Dermis microvascular lymphatic vessel endothelial cell (primary cell): ENCODE data around the gene TLL2. TPM values are rescaled to one million over a fixed set of nuclear protein-coding genes. Genes with fewer than 3 reads are reported as not detected.

Source experiments
- DNase-seq, 2 donors: peaks; one replicate each; pipeline versions ENCODE4 v3.0.0 to v3.0.0-alpha.2; 2010; ENCODE audit warnings: low read depth in 2 of 2
- total RNA-seq: library from RNA; depleted of rRNA; stranded (reverse); fragments of >200 nt; gene quantifications from 2 replicates; pipeline ENCODE4 v1.2.1, GENCODE V29; 2014

The TLL2 gene
- total RNA-seq, 1 donor from 2014 or later = under 0.01 TPM

DNA sequence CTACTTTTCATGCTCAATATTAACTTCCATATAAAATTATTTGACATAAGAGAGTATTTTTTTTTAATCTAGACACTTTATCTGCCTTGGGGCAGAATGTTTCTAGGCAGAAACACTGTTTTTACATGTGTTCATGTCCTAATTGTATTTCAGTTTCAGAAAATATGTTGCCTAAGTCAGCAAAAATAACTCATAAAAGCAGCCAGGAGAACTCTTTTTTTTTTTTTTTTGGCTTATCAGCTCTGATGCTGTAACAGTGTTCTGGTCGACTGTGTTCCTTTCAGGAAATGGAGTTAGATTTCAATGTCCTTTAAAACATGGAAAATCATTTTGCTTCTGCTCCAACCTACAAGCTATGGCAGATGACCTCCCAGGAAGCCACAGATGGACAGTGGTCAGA is 91.7 kb downstream of the TLL2 start:
- DNase-seq = no peak

DNA sequence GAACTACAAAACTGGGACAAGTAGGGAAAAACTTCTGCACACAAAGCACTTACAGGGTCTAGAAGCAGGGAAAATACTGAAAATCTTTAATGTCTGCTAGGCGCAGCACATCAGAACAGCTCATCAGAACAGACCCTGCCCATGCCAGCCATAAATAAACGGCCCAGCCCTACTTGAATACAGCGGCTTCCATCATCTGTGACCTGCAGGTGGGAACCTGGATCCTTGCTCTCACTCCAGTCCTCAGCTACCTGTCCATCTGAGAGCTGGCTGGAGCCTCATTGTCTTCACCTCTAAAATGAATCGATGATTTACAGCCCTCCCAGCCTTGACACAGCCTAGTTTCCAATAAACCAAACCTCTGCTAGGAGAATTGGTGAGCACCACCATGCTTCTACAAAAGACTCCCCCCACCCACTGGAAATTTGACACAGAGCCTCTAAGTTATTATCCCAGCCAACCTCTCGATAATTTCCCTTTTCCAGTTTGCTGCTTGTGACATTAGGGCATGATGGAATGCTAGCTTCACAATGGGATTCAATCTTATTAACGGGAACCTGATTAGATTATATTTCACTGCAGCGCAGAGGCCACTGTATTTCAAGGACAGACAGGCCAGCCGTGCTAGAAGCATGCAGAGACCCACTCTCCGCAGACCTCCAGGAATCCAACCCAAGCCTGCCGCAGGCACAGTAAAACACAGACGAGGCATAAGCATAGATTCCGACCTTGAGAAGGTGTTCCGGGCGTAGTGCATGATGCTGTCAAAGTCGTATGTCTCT is 93.3 kb downstream of the TLL2 start:
- no peak for DNase-seq

DNA sequence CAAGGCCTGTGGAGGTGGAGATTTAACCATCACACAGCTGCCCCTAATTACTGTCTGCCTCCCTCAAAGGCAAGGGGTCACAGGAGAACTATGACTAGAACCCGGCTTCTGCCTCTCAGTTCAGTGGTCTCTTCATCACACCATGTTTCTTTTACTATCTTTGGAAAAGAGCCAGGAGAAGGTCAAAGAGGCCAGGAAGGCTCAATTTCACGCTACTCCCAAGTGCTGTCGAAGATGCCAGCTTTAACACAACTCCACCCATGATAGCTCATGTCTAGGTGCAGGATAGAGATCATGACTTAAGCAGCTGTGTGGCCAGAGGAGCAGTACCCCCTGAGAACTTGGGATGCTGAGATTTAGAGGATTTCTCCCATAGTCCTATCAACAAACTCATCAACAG is 94.4 kb downstream of the TLL2 start:
- no peak for DNase-seq

DNA sequence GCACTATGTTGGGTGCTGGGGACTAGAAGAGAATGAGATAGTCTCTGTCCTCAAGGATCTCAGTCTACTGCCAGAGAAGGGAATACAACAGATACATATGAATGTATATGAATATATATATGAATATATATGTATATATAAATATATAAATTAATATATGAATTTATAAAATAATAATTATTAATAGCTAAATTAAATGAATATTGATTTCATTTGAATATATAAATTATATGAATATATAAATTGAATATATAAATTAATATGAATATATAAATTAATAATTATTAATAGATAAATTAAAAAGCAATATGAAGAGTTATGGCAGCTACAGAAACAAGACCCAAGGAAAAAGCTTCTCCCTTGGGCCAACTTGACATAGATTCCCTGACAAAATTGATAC is 95.1 kb downstream of the TLL2 start:
- no peak for DNase-seq

DNA sequence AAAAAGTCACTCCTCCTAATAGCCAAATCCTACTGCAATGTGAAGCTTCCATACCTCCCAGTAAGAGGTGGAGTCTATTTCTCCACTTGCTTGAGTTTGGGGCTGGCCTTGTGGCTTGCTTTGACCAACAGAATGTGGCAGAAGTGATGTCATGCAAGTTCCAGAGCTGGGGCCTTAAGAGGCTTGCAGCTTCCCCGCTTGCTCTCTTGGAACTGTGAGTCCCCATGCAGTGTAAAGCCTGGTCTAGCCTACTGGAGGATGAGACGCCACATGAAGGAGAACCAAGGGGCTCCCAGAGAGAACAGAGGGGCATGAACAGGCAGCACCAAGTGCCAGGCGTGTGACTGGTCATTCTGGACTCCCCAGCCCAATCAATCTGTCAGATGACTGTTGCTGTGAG is 96.3 kb downstream of the TLL2 start:
- DNase-seq = no peak

- DNase-seq = no peak
Measured at GRCh38 chr10:96416643-96417042, 97.1 kb downstream of the TLL2 start.

DNA sequence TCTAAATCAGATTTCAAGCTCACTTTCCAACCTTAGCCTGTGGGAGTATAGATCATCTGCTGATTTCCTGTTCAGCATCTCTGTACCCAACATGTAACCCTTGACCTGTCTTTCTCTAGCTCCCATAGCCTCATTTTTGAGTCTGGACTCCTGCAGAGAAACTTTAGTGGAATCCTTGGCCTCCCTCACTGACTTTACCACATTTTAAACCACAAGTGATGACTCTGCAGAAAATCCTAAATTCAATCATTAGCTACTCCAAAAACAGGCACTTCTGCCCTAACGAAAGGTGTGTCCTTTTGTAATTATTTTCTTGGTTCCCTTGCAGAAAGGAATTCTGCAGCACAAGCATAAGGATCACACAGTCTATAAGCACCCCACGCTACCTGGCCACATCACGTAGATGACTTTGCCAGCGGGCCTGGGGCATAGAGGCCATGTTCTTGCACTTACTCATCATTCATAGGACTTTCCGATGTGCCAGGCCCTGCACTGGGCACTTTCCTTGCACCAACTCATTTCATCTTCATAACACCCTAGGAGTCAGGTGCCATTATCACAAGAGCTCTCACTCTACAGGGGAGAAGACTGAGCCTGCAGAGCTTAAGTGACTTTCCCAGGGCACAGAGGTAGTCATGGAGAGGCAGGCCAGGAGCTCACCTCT is 97.7 kb downstream of the TLL2 start:
- DNase-seq = no peak

- no peak for DNase-seq
Measured at GRCh38 chr10:96415150-96415890, 98.4 kb downstream of the TLL2 start.

DNA sequence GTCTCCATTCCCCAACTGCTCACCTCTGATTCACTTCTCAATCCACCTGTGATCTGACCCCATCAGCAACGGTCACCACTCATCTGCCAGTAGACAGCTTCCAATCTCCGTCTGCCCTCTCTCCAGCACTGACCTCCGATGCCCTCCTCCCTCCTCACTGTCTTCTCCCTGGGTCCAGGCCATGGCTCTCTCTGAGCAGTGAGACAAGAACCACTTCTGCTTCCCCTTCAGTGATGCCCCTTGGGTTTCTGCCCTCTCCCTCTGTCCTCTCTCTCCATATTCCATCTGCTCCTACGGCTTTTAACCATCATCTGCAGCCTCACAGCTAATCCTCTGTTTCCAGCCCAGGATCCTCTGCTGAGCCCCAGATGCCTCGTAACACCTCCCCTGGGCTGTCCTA is 99.4 kb downstream of the TLL2 start:
- no peak for DNase-seq

- DNase-seq = no peak
Measured at GRCh38 chr10:96413151-96413787, 100.5 kb downstream of the TLL2 start.

- DNase-seq = no peak
Measured at GRCh38 chr10:96411716-96412320, 101.9 kb downstream of the TLL2 start.

GRCh38 chr10:96410296-96410695 is 103.4 kb downstream of the TLL2 start:
- no peak for DNase-seq

- no peak for DNase-seq
Measured at GRCh38 chr10:96408201-96408600, 105.5 kb downstream of the TLL2 start.

GRCh38 chr10:96407560-96408069 is 106.1 kb downstream of the TLL2 start:
- no peak for DNase-seq

DNA sequence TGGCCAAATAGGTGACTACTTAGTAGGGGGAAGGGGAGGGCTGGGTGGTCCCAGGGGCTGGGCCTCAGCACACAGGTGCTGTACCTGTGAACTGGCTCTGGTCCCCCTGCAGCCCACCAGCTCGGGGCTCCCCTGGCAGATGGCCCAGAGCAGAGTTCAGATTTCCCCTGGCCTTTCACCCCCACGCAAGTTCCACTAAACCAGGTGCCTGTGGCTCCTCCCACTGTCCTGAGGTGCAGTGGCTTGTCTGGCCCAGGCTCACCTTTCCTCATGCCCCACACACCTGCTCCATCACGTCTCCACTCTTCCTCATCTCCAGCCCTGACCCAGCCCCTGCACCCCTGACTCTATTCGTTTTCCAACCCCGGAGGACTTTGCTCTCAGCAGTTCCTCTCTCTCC is 107.6 kb downstream of the TLL2 start:
- no peak for DNase-seq

- no peak for DNase-seq
Measured at GRCh38 chr10:96402417-96403305, 111.1 kb downstream of the TLL2 start.

DNA sequence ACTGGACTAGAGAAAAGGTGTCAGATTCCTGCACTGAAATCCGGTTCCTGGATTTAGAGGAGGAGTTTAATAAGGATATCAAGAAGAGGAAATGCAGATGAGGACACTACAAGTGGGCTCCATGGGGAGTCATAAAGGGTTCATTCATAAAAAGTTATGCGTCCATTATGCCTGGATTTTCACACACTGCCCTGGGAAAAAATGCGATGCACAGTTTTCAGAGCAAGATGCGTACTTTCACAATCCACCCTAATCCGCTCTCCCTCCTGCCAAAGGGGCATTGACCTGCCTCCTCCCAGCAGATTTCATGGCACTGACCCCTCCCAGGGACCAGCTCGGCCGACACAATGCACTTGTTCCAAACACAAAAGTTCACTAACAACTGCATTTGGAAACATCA is 112.7 kb downstream of the TLL2 start:
- DNase-seq = no peak

- no peak for DNase-seq
Measured at GRCh38 chr10:96400465-96400864, 113.3 kb downstream of the TLL2 start.

- no peak for DNase-seq
Measured at GRCh38 chr10:96397902-96398301, 115.8 kb downstream of the TLL2 start.
